Right atrium auricular region (tissue), 2 donors: Measurements from ENCODE around the gene IFNGR2. TPM values are rescaled to one million over a fixed set of nuclear protein-coding genes. Genes with fewer than 3 reads are reported as not detected.
"Not testable (repeated sequence)": the region's sequence is repeated elsewhere in the genome, so short reads cannot be mapped to it uniquely, and the experiment has no call there.

Experiments
- DNase-seq: peaks from one replicate; pipeline ENCODE4 v3.0.0-alpha.2; 2019; ENCODE audit warnings: low spot score
- H3K27ac ChIP-seq, 2 donors: fragments of 200-600 bp; sonication (generic); 1 replicate in 1 of 2; 2 replicates in 1 of 2; pipeline ENCODE4 v1.5.1; 2016 to 2019
- H3K27me3 ChIP-seq, 2 donors: fragments of 200-600 bp; sonication (generic); one replicate each; pipeline versions ENCODE4 v1.5.1 to v1.6.0; 2017 to 2019
- H3K36me3 ChIP-seq: fragments of 200-600 bp; sonication (generic); one replicate; pipeline ENCODE4 v1.5.1; 2016
- H3K4me1 ChIP-seq, 2 donors: fragments of 200-600 bp; sonication (generic); one replicate each; pipeline versions ENCODE4 v1.5.1 to v1.6.0; 2017 to 2019
- H3K4me3 ChIP-seq, 2 donors: fragments of 200-600 bp; sonication (generic); 1 replicate in 1 of 2; 2 replicates in 1 of 2; pipeline ENCODE4 v1.5.1; 2017 to 2019; ENCODE audit warnings: mild to moderate bottlenecking in 1 of 2, moderate library complexity in 1 of 2
- H3K9me3 ChIP-seq, 2 donors: fragments of 200-600 bp; sonication (generic); one replicate each; pipeline ENCODE4 v1.5.1; 2019
- total RNA-seq, 2 donors: library from RNA; depleted of rRNA; stranded (reverse); fragments of >200 nt; gene quantifications; one replicate each; pipeline ENCODE4 v1.1.0, GENCODE V29; 2016
- TF ChIP-seq, protein P1 (sequence below), 2 donors: fragments of 200-600 bp; sonication (generic); IDR thresholded peaks; one replicate each; pipeline ENCODE4 v1.5.1; 2019; ENCODE audit warnings: antibody characterized with exemption in 2 of 2

IFNGR2 gene
- total RNA-seq, 2 donors from 2014 or later, result 40.2 to 47.3 TPM

DNA sequence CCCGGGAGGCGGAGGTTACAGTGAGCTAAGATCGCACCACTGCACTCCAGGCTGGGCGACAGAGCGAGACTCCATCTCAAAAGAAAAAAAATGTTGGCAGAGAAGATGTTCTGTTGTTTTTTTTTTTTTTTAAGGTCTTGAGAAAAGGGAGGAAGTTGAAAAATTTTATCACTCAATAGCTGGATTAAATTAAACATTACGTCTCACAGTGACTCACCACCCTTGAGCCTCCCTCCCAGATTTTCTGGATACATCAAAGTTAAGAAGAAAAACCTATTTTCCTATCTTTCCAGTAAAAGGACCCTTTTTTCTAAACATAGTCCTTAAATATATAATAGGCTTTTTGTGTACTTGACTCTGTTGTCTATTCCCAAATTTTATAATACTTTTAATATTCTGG, 42.9 kb upstream of the IFNGR2 start:
- Histone ChIP-seq H3K4me3 (no peak overlapping the region), H3K4me1 (peaks cover 0 to 21% of the 10 kb centered on the region in 2 donors), H3K27ac (peak overlapping the region; percentile 61 to 71), H3K36me3 (peaks cover 14% of the 10 kb centered on the region), H3K9me3 (no peaks in the 10 kb centered on the region), H3K27me3 (no peaks in the 10 kb centered on the region)
- TF ChIP-seq, protein P1, sequence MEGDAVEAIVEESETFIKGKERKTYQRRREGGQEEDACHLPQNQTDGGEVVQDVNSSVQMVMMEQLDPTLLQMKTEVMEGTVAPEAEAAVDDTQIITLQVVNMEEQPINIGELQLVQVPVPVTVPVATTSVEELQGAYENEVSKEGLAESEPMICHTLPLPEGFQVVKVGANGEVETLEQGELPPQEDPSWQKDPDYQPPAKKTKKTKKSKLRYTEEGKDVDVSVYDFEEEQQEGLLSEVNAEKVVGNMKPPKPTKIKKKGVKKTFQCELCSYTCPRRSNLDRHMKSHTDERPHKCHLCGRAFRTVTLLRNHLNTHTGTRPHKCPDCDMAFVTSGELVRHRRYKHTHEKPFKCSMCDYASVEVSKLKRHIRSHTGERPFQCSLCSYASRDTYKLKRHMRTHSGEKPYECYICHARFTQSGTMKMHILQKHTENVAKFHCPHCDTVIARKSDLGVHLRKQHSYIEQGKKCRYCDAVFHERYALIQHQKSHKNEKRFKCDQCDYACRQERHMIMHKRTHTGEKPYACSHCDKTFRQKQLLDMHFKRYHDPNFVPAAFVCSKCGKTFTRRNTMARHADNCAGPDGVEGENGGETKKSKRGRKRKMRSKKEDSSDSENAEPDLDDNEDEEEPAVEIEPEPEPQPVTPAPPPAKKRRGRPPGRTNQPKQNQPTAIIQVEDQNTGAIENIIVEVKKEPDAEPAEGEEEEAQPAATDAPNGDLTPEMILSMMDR (IDR thresholded peaks at IDR 0.05), result no peak
- DNase-seq, result peak; percentile 75

GRCh38 chr21:33360881-33361602, 42.2 kb upstream of the IFNGR2 start:
- Histone ChIP-seq H3K27me3 (no peaks in the 10 kb centered on the region), H3K9me3 (no peaks in the 10 kb centered on the region), H3K36me3 (peaks cover 6% of the 10 kb centered on the region), H3K4me1 (peaks cover 0 to 21% of the 10 kb centered on the region in 2 donors), H3K27ac (peak overlapping the region; percentile 61 to 71), H3K4me3 (peak overlapping the region in 1 of 2 donors; percentile 35)
- peak; percentile 82 for DNase-seq
- TF ChIP-seq, protein P1 (IDR thresholded peaks at IDR 0.05), result peak; percentile 79 to 80

DNA sequence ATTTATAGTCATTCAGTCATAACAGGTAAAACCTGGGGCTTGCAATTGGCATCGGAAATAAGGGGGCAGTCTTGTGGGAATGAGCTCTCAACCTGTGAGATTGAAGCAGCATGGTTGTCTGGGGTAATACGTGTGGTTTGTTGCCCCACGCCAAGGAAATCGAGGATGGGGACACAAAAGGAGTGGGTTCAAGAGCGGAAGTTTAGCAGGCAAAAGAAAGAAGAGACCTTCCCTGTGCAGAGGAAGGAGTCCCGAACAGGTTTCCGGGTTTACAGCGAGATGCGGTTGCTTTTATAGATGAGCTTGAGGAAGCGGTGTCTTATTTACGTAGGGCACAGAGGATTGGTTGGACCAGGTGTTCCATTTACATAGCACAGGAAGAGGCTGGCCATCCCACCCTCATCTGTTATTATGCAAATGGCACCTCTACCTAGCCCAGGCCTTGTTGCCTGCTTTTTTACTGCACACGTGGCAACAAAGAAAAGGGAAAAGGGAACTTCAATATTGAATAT, 41.1 kb upstream of the IFNGR2 start:
- Histone ChIP-seq H3K4me1 (peaks cover 0 to 21% of the 10 kb centered on the region in 2 donors), H3K27ac (peak overlapping the region; percentile 61 to 71), H3K9me3 (peaks cover 4% of the 10 kb centered on the region in 2 donors), H3K36me3 (no peaks in the 10 kb centered on the region), H3K27me3 (no peaks in the 10 kb centered on the region), H3K4me3 (peak overlapping the region in 1 of 2 donors; percentile 35)
- TF ChIP-seq, protein P1 (IDR thresholded peaks at IDR 0.05), result no peak
- no peak for DNase-seq

DNA sequence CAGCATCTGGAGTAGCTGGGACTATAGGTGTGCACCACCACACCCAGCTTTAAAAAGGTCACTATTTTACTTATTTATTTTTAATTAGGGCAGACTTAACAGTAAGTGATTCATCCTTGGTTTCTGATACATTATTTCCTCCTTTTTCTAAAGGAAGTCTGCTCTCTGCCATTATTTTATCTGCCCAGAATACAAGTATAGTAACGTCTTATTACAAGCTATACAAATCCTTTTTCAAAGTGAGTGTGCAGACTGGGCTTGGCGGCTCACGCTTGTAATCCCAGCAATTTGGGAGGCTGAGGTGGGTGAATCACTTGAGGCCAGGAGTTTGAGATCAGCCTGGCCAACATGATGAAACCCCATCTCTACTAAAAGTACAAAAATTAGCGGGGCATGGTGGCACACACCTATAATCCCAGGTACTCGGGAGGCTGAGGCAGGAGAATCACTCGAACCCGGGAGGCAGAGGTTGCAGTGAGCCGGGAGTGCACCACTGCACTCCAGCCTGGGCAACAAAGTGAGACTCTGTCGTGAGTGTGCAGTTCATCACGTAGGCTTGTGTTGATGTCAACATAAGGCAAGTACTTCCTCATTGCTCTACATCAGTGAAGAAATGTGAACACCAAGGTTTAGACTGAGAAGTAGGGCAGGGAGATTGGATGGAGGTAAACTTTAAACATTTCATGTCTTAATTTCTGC, 39.2 kb upstream of the IFNGR2 start:
- H3K36me3 ChIP-seq, H3K27ac ChIP-seq, H3K27me3 ChIP-seq, H3K4me3 ChIP-seq, DNase-seq: not testable (repeated sequence)
- Histone ChIP-seq H3K4me1 (peaks cover 0 to 21% of the 10 kb centered on the region in 2 donors), H3K9me3 (peaks cover 5 to 18% of the 10 kb centered on the region in 2 donors)

DNA sequence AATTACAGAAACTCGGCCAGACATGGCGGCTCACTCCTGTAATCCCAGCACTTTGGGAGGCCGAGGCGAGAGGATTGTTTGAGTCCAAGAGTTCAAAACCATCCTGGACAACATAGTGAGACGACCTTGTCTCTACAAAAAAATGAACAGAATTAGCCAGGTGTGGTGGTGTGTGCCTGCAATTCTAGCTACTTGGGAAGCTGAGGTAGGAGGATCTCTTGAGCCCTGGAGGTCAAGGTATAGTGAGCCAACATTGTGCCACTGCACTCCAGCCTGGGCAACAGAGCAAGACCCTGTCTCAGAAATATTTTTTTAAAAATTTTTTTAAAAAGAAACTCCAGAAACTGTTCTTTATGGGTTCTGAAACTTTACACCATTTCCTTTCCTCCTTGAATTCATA, 38.4 kb upstream of the IFNGR2 start:
- H3K9me3 ChIP-seq, result peaks cover 5 to 18% of the 10 kb centered on the region in 2 donors
- no peaks in the 10 kb centered on the region for H3K36me3 ChIP-seq
- H3K27ac ChIP-seq, result no peak overlapping the region
- DNase-seq, result no peak
- TF ChIP-seq, protein P1 (IDR thresholded peaks at IDR 0.05), result no peak
- no peaks in the 10 kb centered on the region for H3K27me3 ChIP-seq
- no peak overlapping the region for H3K4me3 ChIP-seq
- peaks cover 0 to 20% of the 10 kb centered on the region in 2 donors for H3K4me1 ChIP-seq

- TF ChIP-seq, protein P1 (IDR thresholded peaks at IDR 0.05), result no peak
- H3K9me3 ChIP-seq, result peaks cover 5 to 18% of the 10 kb centered on the region in 2 donors
- H3K4me1 ChIP-seq, result no peaks in the 10 kb centered on the region
- H3K27ac ChIP-seq, result no peak overlapping the region
- no peaks in the 10 kb centered on the region for H3K36me3 ChIP-seq
- H3K4me3 ChIP-seq, result no peak overlapping the region
- DNase-seq, result no peak
- no peaks in the 10 kb centered on the region for H3K27me3 ChIP-seq
These were observed 35.8 kb upstream of the IFNGR2 start for GRCh38 chr21:33367309-33367973.
